ENCODE data around the gene TUBB4B.

The TUBB4B gene

GRCh38 chr9:137251194-137251461, 10.0 kb downstream of the TUBB4B start, which contains the start of gene STPG3:
Gene STPG3 (plus strand): TSS chr9:137251286. CDS start chr9:137251287, 1 bp downstream.
- Histone ChIP-seq H3K9ac (ENCODE audit: low read length) (no peak within 1 kb of the TSS), H3K36me3 (ENCODE audit: low read length) (no peaks in the 10 kb centered on the region), H3K9me3 (ENCODE audit: insufficient read depth, low read length) (no peaks in the 10 kb centered on the region), H3K4me3 (ENCODE audit: insufficient read depth, low read length, poor library complexity, severe bottlenecking) (no peak within 1 kb of the TSS), H2AFZ (ENCODE audit: low read depth, low read length, severe bottlenecking) (no peak within 1 kb of the TSS), H3K27ac (ENCODE audit: low read depth, low read length) (no peak within 1 kb of the TSS), H4K20me1 (ENCODE audit: low read depth, low read length) (no peaks in the 10 kb centered on the region), H3K27me3 (ENCODE audit: low read length) (no peaks in the 10 kb centered on the region), H3K79me2 (ENCODE audit: insufficient read depth, low read length) (peaks cover 8% of the 10 kb centered on the region), H3F3A (ENCODE audit: insufficient read depth) (no peaks in the 10 kb centered on the region), H3K4me2 (ENCODE audit: low read depth, low read length, poor library complexity, severe bottlenecking) (no peak within 1 kb of the TSS), H3K9me2 (replicated peaks; ENCODE audit: insufficient read depth, low read length) (no peaks in the 10 kb centered on the region)
- TF ChIP-seq EZH2phosphoT487 (conservative IDR thresholded peaks at IDR 0.05; ENCODE audit: low read length) (no peak), CTCF (IDR thresholded peaks at IDR 0.05; ENCODE audit: insufficient read depth, low read length, poor library complexity, severe bottlenecking) (no peak)

- TF ChIP-seq CTCF (IDR thresholded peaks at IDR 0.05; ENCODE audit: insufficient read depth, low read length, poor library complexity, severe bottlenecking), result no peak
- TF ChIP-seq EZH2phosphoT487 (conservative IDR thresholded peaks at IDR 0.05; ENCODE audit: low read length), result no peak
- H3K27ac ChIP-seq (ENCODE audit: low read depth, low read length), result no peak overlapping the region
- no peaks in the 10 kb centered on the region for H3K27me3 ChIP-seq (ENCODE audit: low read length)
- H3K9ac ChIP-seq (ENCODE audit: low read length), result no peak overlapping the region
- no peak overlapping the region for H3K4me2 ChIP-seq (ENCODE audit: low read depth, low read length, poor library complexity, severe bottlenecking)
- no peaks in the 10 kb centered on the region for H3K9me2 ChIP-seq (replicated peaks; ENCODE audit: insufficient read depth, low read length)
- H3F3A ChIP-seq (ENCODE audit: insufficient read depth), result no peaks in the 10 kb centered on the region
- no peaks in the 10 kb centered on the region for H3K9me3 ChIP-seq (ENCODE audit: insufficient read depth, low read length)
- no peak overlapping the region for H3K4me3 ChIP-seq (ENCODE audit: insufficient read depth, low read length, poor library complexity, severe bottlenecking)
- H2AFZ ChIP-seq (ENCODE audit: low read depth, low read length, severe bottlenecking), result no peak overlapping the region
- peaks cover 14% of the 10 kb centered on the region for H3K79me2 ChIP-seq (ENCODE audit: insufficient read depth, low read length)
- no peaks in the 10 kb centered on the region for H3K36me3 ChIP-seq (ENCODE audit: low read length)
- H4K20me1 ChIP-seq (ENCODE audit: low read depth, low read length), result no peaks in the 10 kb centered on the region
Measured at GRCh38 chr9:137251490-137252268, 10.6 kb downstream of the TUBB4B start.

GRCh38 chr9:137252555-137253506, 11.7 kb downstream of the TUBB4B start:
- no peak for TF ChIP-seq CTCF (IDR thresholded peaks at IDR 0.05; ENCODE audit: insufficient read depth, low read length, poor library complexity, severe bottlenecking)
- TF ChIP-seq EZH2phosphoT487 (conservative IDR thresholded peaks at IDR 0.05; ENCODE audit: low read length), result no peak
- H2AFZ ChIP-seq (ENCODE audit: low read depth, low read length, severe bottlenecking), result no peak overlapping the region
- no peaks in the 10 kb centered on the region for H4K20me1 ChIP-seq (ENCODE audit: low read depth, low read length)
- H3K36me3 ChIP-seq (ENCODE audit: low read length), result no peaks in the 10 kb centered on the region
- H3F3A ChIP-seq (ENCODE audit: insufficient read depth), result no peaks in the 10 kb centered on the region
- no peak overlapping the region for H3K9ac ChIP-seq (ENCODE audit: low read length)
- H3K9me2 ChIP-seq (replicated peaks; ENCODE audit: insufficient read depth, low read length), result no peaks in the 10 kb centered on the region
- no peak overlapping the region for H3K27ac ChIP-seq (ENCODE audit: low read depth, low read length)
- no peak overlapping the region for H3K4me3 ChIP-seq (ENCODE audit: insufficient read depth, low read length, poor library complexity, severe bottlenecking)
- no peak overlapping the region for H3K4me2 ChIP-seq (ENCODE audit: low read depth, low read length, poor library complexity, severe bottlenecking)
- H3K9me3 ChIP-seq (ENCODE audit: insufficient read depth, low read length), result no peaks in the 10 kb centered on the region
- peaks cover 15% of the 10 kb centered on the region for H3K79me2 ChIP-seq (ENCODE audit: insufficient read depth, low read length)
- H3K27me3 ChIP-seq (ENCODE audit: low read length), result no peaks in the 10 kb centered on the region
